Measurements from ENCODE around the gene FRMD4A.

DNA sequence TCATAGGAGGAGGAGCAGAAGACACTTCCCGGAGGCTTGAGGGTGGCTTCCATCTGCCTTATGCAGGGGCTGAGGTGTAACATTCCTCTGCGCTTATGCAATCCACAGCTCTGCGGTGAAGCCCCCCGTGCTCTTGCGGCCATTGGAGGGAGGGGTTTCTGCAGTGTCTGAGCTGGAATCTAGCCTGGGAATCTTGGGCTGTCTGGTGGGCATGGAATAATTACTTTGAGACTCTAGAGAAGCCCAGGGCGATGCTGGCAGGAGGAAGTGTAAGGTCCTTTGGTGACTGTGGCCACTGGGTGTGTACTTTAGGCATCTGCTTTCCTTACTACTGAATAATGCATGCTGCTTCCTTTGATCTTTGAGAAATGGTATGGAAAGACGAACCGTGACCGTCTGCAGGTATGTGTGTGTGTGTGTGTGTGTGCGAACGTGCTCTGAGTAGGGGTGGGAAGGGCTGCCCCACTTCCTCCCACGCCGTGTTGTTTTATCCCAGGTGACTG lies 563.0 kb downstream of the FRMD4A start:
- TF ChIP-seq, protein P1, sequence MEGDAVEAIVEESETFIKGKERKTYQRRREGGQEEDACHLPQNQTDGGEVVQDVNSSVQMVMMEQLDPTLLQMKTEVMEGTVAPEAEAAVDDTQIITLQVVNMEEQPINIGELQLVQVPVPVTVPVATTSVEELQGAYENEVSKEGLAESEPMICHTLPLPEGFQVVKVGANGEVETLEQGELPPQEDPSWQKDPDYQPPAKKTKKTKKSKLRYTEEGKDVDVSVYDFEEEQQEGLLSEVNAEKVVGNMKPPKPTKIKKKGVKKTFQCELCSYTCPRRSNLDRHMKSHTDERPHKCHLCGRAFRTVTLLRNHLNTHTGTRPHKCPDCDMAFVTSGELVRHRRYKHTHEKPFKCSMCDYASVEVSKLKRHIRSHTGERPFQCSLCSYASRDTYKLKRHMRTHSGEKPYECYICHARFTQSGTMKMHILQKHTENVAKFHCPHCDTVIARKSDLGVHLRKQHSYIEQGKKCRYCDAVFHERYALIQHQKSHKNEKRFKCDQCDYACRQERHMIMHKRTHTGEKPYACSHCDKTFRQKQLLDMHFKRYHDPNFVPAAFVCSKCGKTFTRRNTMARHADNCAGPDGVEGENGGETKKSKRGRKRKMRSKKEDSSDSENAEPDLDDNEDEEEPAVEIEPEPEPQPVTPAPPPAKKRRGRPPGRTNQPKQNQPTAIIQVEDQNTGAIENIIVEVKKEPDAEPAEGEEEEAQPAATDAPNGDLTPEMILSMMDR (IDR thresholded peaks at IDR 0.05): no peak
- TF ChIP-seq POLR2A (IDR thresholded peaks at IDR 0.05): no peak

All from uterus (tissue), 2 donors.